A673 (cell line): ENCODE measurements around the gene MLLT6. TPM values are rescaled to one million over a fixed set of nuclear protein-coding genes. Genes with fewer than 3 reads are reported as not detected.
A peak's percentile ranks its signal among the peaks of the same experiment; 100 is the strongest.

Source experiments
- BruUV-seq: library from RNA; stranded (reverse); fragments of 400-500 nt; replicated peaks from 2 replicates; lab custom pipeline; 2021; lab: Mats Ljungman, UMichigan
- CTCF ChIA-PET: fragments of 300-600 bp; sonication (Branson Sonifier 250); formaldehyde crosslinking; loops from one replicate; lab custom pipeline; 2022; ENCODE audit warnings: antibody characterized with exemption; lab: Charles Lee
- POLR2A ChIA-PET: fragments of 300-600 bp; sonication (Branson Sonifier 250); formaldehyde crosslinking; loops from one replicate; lab custom pipeline; 2022; ENCODE audit warnings: antibody characterized with exemption; ENCODE audit not compliant: low non-redundant PET; lab: Charles Lee
- DNase-seq: peaks from one replicate; pipeline ENCODE4 v3.0.0-alpha.2; 2015; ENCODE audit warnings: low spot score
- H3K27ac ChIP-seq: fragments of 200-600 bp; sonication (generic); 2 replicates; pipeline ENCODE4 v1.5.1; 2016; ENCODE audit warnings: mixed run types, low read depth, mild to moderate bottlenecking, mixed read lengths, antibody characterized with exemption, low read length; ENCODE audit not compliant: poor library complexity, severe bottlenecking
- H3K27me3 ChIP-seq: fragments of 200-600 bp; sonication (generic); replicated peaks from 2 replicates; pipeline ENCODE4 v1.6.1; 2017; ENCODE audit warnings: mixed run types, low read depth, mild to moderate bottlenecking, mixed read lengths, antibody characterized with exemption, low read length; ENCODE audit not compliant: insufficient read depth, poor library complexity
- H3K36me3 ChIP-seq: fragments of 200-600 bp; sonication (generic); 2 replicates; pipeline ENCODE4 v1.6.1; 2016; ENCODE audit warnings: mixed run types, mild to moderate bottlenecking, mixed read lengths, antibody characterized with exemption, low read length; ENCODE audit not compliant: insufficient read depth, poor library complexity, severe bottlenecking
- H3K4me1 ChIP-seq: fragments of 200-600 bp; sonication (generic); 2 replicates; pipeline ENCODE4 v1.6.1; 2017; ENCODE audit warnings: mixed run types, mild to moderate bottlenecking, mixed read lengths, antibody characterized with exemption, low read length; ENCODE audit not compliant: insufficient read depth, poor library complexity, severe bottlenecking
- H3K4me3 ChIP-seq: fragments of 200-600 bp; sonication (generic); 2 replicates; pipeline ENCODE4 v1.5.1; 2016; ENCODE audit warnings: low read depth, mixed run types, mild to moderate bottlenecking, mixed read lengths, low read length; ENCODE audit not compliant: poor library complexity, severe bottlenecking
- H3K9me3 ChIP-seq: fragments of 200-600 bp; sonication (generic); 2 replicates; pipeline ENCODE4 v1.6.1; 2016; ENCODE audit warnings: mixed run types, low read depth, mild to moderate bottlenecking, mixed read lengths, antibody characterized with exemption, low read length; ENCODE audit not compliant: poor library complexity, severe bottlenecking
- CTCF ChIP-seq: fragments of 300-800, 200-600 bp; sonication (generic); conservative IDR thresholded peaks from 2 replicates; pipeline ENCODE4 v1.5.1; 2017; ENCODE audit warnings: low read depth, mild to moderate bottlenecking, antibody characterized with exemption, low read length, moderate library complexity, mixed read lengths
- EZH2 ChIP-seq: fragments of 200-600 bp; sonication (generic); IDR thresholded peaks from 2 replicates; pipeline ENCODE4 v1.6.1; 2017; ENCODE audit warnings: borderline replicate concordance, low read depth, mild to moderate bottlenecking, mixed read lengths, antibody characterized with exemption, low read length; ENCODE audit not compliant: poor library complexity, severe bottlenecking
- intact Hi-C: fragments of 100-400 bp; cut with micrococcal nuclease; formaldehyde crosslinking; loops from one replicate; pipeline ENCODE4 v1.10.0; 2022; ENCODE audit not compliant: unreplicated experiment
- total RNA-seq: library from RNA; stranded (reverse); gene quantifications from 2 replicates; pipeline ENCODE4 v1.2.3, GENCODE V29; 2021

Gene MLLT6
- total RNA-seq, 1 experiment from 2014 or later = 41.4 TPM

DNA sequence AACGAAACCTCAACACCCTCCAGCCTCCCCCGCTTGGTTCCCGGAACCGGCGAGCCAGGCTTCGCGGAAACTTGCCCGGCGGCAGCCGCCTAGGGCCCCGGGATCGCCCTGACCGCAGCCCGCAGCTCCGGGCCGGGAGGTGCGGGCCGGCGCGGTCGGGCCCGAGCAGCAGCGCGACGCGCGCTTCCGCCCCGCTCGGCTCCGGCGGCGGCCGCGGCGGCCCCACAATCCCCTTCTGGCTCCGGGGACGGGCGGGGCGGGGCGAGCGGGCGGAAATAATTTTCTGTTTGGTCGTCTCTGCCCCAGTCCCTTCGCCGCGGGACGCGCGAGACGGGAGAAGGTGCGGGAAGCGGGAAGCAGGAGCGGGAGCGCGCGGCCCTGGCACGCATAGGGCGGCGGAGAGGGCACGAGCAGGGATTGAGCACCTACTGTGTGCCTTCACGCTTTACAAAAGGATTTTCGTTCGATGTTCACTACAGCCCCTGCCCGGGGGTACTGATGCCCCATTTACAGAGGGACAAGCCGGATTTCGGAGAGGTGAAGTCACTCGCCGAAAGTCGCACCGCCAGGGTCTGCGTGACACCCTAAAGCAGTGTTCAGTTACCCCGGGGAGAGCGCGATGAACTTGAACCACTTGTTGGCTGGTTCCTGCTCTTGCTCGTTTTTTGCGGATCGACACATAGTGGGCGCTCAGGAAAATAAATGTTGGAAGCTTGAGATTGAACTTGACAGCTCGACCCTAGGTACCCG is 2.7 kb upstream of the MLLT6 start:
- Histone ChIP-seq H3K27me3 (no peaks in the 10 kb centered on the region), H3K4me3 (peak overlapping the region; percentile 71), H3K36me3 (no peaks in the 10 kb centered on the region), H3K27ac (peak overlapping the region; percentile 57), H3K9me3 (no peaks in the 10 kb centered on the region), H3K4me1 (no peaks in the 10 kb centered on the region)
- intact Hi-C loops = no loop called here
- ChIA-PET POLR2A (no interaction called here), CTCF (no interaction called here)
- no TSS peak for BruUV-seq
- TF ChIP-seq CTCF (no peak), EZH2 (no peak)
- peak; percentile 87 for DNase-seq

- POLR2A ChIA-PET = no interaction called here
- TF ChIP-seq CTCF (no peak), EZH2 (no peak)
- CTCF ChIA-PET = no interaction called here
- no TSS peak for BruUV-seq
- H3K27ac ChIP-seq = peak overlapping the region; percentile 57
- intact Hi-C loops = no loop called here
- H3K4me1 ChIP-seq = no peaks in the 10 kb centered on the region
- peak overlapping the region; percentile 71 for H3K4me3 ChIP-seq
- H3K36me3 ChIP-seq = peaks cover 4% of the 10 kb centered on the region
- H3K9me3 ChIP-seq = no peaks in the 10 kb centered on the region
- no peaks in the 10 kb centered on the region for H3K27me3 ChIP-seq
- no peak for DNase-seq
Measured at GRCh38 chr17:38702916-38703741, 1.9 kb upstream of the MLLT6 start.

- intact Hi-C loops = no loop called here
- POLR2A ChIA-PET = no interaction called here
Measured at GRCh38 chr17:38703742-38704605, 1.1 kb upstream of the MLLT6 start.

More at GRCh38 chr17:38703742-38704605, 1.1 kb upstream of the MLLT6 start:
- Histone ChIP-seq H3K4me3 (peak overlapping the region; percentile 71), H3K27ac (peak overlapping the region; percentile 85), H3K9me3 (no peaks in the 10 kb centered on the region), H3K27me3 (no peaks in the 10 kb centered on the region), H3K36me3 (peaks cover 6% of the 10 kb centered on the region), H3K4me1 (no peaks in the 10 kb centered on the region)
- no peak for TF ChIP-seq EZH2
- TF ChIP-seq CTCF = no peak
- DNase-seq = peak; percentile 32
- BruUV-seq = no TSS peak
- CTCF ChIA-PET = interaction anchor here (0.6 kb wide), 2 partner anchors 8 to 31 kb away, joined by 3 to 7 read pairs; no protein-coding TSS in a partner anchor
